AG04449 (cell line): Measurements from ENCODE around the gene PRKAR2A.
"Not testable (repeated sequence)": the region's sequence is repeated elsewhere in the genome, so short reads cannot be mapped to it uniquely, and the experiment has no call there.

Experiments
- CTCF ChIA-PET: fragments of 350-600 bp; formaldehyde crosslinking; extraction: SDS; loops from one replicate; lab custom pipeline; 2021; ENCODE audit warnings: antibody characterized with exemption; lab: Yijun Ruan, JAX
- POLR2A ChIA-PET: fragments of 400-600, 350-600 bp; formaldehyde crosslinking; extraction: SDS; loops from one replicate; lab custom pipeline; 2020; ENCODE audit warnings: antibody characterized with exemption, inconsistent platforms; lab: Yijun Ruan, JAX
- DNase-seq: peaks from one replicate; pipeline ENCODE4 v3.0.0-alpha.2; 2010; ENCODE audit warnings: low read depth, low spot score
- H3K4me3 ChIP-seq: 2 replicates; pipeline ENCODE4 v1.5.1; 2011; ENCODE audit warnings: low read depth, mild to moderate bottlenecking, control low read depth, low read length
- TF ChIP-seq, protein P1 (sequence below): IDR thresholded peaks from one replicate; pipeline ENCODE4 v1.5.1; 2011; ENCODE audit warnings: mild to moderate bottlenecking, moderate library complexity, low read length, control low read depth, inconsistent platforms; ENCODE audit not compliant: insufficient read depth; ENCODE audit errors: missing control alignments

The PRKAR2A gene

DNA sequence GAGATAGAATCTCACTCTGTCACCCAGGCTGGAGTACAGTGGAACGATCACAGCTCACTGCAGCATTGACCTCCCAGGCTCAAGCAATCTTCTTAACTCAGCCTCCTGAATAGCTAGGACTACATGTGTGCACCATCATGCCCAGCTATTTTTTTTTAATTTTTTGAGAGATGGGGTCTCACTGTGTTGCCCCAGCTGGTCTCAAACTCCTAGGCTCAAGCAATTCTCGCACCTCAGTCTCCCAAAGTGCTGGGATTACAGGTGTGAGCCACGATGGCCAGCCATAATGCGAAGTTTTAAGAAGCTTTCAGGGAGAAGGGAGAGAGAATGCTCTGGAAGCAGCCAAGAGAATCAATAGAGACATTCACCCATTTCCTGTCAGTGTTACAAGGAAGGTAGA, 42.7 kb downstream of the PRKAR2A start:
- POLR2A ChIA-PET: interaction anchor here (0.6 kb wide), 1 partner anchor 121 kb away, joined by 3 read pairs; no protein-coding TSS in a partner anchor
- TF ChIP-seq, protein P1, sequence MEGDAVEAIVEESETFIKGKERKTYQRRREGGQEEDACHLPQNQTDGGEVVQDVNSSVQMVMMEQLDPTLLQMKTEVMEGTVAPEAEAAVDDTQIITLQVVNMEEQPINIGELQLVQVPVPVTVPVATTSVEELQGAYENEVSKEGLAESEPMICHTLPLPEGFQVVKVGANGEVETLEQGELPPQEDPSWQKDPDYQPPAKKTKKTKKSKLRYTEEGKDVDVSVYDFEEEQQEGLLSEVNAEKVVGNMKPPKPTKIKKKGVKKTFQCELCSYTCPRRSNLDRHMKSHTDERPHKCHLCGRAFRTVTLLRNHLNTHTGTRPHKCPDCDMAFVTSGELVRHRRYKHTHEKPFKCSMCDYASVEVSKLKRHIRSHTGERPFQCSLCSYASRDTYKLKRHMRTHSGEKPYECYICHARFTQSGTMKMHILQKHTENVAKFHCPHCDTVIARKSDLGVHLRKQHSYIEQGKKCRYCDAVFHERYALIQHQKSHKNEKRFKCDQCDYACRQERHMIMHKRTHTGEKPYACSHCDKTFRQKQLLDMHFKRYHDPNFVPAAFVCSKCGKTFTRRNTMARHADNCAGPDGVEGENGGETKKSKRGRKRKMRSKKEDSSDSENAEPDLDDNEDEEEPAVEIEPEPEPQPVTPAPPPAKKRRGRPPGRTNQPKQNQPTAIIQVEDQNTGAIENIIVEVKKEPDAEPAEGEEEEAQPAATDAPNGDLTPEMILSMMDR: no peak
- CTCF ChIA-PET: no interaction called here
- no peak for DNase-seq
- no peak overlapping the region for H3K4me3 ChIP-seq

- not testable (repeated sequence) for H3K4me3 ChIP-seq, DNase-seq
- POLR2A ChIA-PET: interaction anchor here (0.6 kb wide), 1 partner anchor 53 kb away, joined by 3 read pairs; no protein-coding TSS in a partner anchor
- CTCF ChIA-PET: interaction anchor here (1.8 kb wide), 1 partner anchor 61 kb away, joined by 7 read pairs; no protein-coding TSS in a partner anchor
These were observed 46.8 kb downstream of the PRKAR2A start for GRCh38 chr3:48800831-48801230.

- no peak for DNase-seq
- TF ChIP-seq, protein P1: no peak
- ChIA-PET CTCF (no interaction called here), POLR2A (no interaction called here)
- H3K4me3 ChIP-seq: no peak overlapping the region
These were observed 48.7 kb downstream of the PRKAR2A start for GRCh38 chr3:48798998-48799397.

DNA sequence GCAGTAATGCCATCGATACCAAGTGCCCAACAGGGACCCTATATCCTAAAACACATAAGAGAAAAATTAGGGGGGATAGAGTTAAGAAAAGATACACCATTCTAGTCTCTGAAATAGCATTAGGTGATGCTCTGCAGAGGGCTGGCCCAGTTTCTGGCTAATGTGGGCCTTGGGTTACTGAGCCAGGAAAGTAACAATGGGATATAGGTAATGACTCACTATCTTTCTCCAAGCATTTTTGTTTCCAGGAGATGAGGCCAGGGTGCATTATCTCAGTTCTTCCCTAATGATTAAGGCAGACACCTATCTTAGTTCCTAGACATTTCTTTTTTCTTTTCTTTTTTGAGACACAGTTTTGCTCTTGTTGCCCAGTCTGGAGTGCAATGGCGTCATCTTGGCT, 50.0 kb downstream of the PRKAR2A start:
- H3K4me3 ChIP-seq: no peak overlapping the region
- ChIA-PET POLR2A (no interaction called here), CTCF (no interaction called here)
- TF ChIP-seq, protein P1: no peak
- DNase-seq: no peak

GRCh38 chr3:48795997-48796732, 51.5 kb downstream of the PRKAR2A start:
- DNase-seq: no peak
- TF ChIP-seq, protein P1: no peak
- ChIA-PET CTCF (interaction anchor here (1.1 kb wide), 1 partner anchor 11 kb away, joined by 3 read pairs; no protein-coding TSS in a partner anchor), POLR2A (interaction anchor here (0.7 kb wide), 1 partner anchor 13 kb away, joined by 3 read pairs; no protein-coding TSS in a partner anchor)
- H3K4me3 ChIP-seq: no peak overlapping the region

DNA sequence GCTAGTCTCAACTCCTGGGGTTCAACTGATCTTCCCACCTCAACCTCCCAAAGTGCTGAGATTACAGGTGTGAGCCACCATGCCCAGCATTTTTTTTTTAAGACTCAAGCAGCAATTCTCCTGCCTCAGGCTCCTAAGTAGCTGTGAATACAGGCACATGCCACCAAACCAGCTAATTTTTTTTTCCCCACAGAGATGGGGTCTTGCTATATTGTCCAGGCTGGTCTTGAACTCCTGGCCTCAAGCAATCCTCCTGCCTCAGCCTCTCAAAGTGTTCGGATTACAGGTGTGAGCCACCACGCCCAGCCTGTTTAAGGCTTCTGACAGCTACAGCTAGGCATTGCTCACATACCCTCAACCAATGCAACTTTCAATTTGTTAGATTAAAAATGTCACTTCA, 54.2 kb downstream of the PRKAR2A start:
- DNase-seq, CTCF ChIA-PET, H3K4me3 ChIP-seq, POLR2A ChIA-PET: not testable (repeated sequence)

DNA sequence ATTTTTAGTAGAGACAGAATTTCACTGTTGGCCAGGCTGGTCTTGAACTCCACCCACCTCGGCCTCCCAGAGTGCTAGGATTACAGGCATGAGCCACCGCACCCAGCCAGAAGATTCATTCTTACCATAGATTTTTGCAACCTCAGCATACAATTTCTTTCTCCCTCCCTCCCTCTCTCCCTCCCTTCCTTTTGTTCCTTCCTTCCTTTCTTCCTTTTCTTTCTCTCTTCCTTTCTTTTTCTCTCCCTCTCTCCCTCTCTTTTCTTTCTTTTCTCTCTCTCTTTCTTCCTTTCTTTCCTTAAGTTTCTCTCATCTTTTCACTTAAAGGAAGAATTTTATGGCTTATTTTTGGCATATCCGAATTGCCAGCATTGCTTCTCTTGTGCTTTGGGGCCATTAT, 58.0 kb downstream of the PRKAR2A start:
- ChIA-PET CTCF (no interaction called here), POLR2A (no interaction called here)
- no peak for DNase-seq
- no peak overlapping the region for H3K4me3 ChIP-seq
- TF ChIP-seq, protein P1: no peak
